ENCODE data around the gene KANK2.
"Not testable (repeated sequence)": the region's sequence is repeated elsewhere in the genome, so short reads cannot be mapped to it uniquely, and the experiment has no call there.

Gene KANK2

DNA sequence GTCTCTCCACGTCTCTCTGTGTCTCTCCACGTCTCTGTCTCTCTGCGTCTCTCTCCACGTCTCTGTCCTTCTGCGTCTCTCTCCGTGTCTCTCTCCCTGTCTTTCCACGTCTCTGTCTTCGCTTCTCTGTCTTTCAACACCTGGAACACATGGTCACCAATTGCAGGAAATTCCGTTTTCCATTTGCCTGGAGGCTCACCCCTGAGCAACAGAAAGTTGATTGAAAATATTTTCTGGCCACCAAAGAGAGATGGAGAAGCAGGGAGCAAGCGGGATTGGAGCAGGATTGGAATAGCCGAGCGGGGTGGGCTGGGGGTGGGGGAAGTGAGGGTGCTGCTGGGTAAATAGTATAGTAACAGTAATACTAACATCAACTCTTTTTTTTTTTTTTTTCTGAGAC, 1.7 kb downstream of the KANK2 start:
- DNase-seq = no peak

DNA sequence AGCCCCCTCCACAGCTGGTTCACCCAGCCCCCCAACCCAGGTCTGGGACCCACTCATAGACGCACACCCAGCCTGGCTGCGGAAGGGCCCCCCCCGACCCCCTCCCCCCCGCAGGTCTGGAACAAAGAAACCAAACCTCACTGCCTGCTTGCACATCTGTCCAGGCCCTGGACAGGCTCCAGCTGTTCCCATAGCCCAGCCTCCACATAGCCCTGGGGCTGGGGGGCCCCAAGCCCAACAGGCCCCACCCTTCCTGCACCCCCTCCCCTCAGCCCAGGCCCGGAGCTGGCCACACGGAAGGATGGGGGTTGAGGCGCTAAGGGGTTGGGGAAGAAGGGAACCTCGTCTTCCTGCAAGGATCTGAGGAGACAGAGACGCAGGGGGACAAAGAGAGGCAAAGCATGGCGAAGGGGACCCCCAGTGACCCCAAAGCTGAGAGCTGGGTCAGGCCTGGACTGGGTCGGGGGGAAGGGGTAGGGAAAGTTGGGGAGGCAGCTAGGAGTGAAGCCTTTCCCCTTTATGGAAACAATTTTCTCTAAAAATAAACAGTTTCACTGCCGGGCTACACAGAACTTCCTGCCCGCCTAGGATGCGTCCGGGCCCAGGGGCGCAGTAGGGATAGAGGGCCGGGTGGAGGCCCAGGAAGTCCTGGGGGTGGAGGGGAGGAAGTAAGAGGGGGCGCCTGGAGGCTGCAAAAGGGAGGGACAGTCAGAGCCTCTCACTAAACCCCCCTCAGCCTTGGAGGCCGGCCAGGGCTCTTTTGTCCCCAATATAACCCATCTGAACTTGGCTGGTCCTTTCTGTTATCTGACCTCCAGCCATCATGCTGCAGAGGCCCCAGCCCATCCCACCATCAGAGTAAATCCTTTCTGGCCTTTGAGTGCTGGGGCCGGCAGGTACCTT, 2.4 kb downstream of the KANK2 start:
- DNase-seq = no peak

DNA sequence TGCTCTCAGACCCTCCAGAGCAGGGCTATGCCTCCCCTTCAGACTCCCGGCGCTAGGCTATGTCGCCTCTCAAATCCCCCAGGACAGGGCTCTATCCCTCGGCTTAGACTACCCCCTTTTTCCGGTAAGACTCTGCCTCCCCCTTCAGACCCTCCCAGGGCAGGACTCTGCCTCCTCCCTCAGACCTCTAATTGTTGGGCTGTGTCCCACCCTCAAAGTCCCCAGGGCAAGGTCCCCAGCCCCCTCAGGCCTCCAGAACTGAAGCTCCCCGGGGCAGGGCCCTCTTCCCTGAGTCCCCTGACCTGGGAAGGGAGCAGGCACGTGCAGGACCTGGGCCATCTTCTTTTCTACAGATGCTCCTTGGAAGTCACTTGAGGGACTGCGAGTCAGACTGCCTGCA, 3.2 kb downstream of the KANK2 start:
- no peak for DNase-seq

DNA sequence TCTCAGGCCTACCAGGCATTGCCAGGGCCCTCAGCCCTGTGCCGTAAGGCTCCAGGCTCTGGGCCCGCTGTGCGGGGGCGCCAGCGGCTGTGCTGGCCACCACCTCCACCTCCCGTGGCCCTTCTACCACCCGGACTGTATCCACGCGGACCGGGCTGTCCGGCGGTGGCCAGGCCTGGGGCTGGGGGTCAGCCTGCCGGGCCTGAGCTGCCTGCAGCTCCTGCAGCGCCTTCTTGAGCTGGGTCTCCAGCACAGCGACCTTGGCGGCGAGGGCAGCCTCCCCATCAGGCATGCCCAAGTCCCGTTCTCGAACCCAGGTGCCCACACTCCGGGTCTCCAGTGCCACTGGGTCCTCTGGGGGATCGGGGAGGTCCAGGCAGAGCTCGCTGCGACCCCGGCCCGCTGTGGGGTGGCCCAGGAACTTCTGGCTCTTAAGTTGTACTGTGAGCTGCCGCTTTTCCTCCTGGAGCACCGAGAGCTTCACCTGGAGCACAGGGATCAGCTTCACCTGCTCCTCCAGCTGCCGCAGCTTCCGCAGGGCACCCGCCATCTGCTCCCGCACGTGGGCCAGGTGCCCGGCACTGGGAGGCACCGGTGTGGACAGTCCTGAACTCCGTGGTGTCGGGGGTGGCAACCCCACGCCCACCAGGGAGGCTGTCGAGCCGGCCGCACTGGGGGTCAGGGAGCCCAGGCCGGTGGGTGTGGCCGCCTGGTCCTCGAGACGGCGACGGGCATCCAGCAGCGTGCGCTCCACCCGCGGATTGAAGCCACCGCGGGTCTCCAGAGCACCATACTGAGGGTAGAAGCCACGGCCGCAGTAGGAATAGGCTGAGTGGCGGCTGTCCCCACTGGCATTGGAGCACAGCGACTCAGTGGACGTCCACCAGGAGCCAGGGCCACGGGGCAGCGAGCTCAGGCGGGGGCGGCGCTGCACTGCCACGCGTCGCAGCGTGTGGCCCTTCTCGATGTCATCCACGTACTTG, 4.1 kb downstream of the KANK2 start:
- no peak for DNase-seq

DNA sequence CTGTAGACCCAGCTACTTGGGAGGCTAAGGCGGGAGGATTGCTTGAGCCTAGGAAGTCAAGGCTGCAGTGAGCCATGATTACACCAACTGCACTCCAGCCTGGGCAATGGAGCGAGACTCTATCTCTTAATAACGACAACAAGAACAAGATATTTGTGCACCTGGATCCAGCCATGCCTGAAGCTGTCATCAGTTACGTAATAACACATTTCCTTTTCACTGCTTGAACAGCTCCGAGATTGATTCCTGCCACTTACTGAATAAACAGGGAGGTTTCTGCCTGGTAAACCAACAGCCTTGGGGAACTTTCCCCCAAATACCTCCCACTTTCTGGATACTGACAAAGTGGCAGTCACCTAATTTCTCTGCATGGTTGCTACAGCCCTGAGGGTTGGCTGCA, 5.4 kb downstream of the KANK2 start:
- no peak for DNase-seq

DNA sequence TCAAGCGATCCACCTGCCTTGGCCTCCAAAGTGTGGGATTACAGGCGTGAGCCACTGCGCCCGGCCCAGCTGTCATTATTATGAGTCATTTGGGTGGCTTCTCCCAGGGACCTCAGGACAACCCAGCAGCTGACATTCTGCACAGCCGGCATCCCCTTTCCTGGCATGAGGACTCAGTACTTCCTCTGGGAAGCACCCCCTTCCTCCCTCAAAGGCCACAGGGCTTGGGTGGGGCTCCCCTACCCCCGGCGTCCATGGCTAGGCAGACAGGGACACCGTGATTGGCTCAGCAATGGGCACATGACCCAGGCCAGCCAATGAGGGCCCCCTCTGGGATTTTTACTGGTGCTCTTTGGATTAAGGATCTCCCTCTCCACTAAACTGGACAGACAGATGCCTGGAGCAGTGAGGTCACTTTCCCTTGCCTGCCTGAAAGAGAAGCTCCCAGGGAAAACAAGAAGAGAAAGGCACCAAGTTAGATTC, 6.0 kb downstream of the KANK2 start:
- DNase-seq = no peak

DNA sequence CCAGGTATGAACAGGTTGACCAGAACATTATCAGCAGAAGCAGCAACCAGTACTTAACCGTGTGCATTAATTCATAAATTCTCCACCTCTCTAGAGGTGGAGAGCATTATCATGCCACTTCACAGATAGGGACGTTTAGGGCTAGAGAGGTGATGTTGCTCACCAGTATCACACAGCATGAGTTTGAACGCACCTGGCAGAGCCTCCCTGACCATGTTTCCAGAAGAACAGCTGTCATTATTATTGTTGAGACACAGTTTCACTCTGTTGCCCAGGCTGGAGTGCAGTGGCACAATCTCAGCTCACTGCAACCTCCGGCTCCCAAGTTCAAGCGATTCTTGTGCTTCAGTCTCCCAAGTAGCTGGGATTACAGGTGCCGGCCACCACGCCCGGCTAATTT, 6.8 kb downstream of the KANK2 start:
- no peak for DNase-seq

DNA sequence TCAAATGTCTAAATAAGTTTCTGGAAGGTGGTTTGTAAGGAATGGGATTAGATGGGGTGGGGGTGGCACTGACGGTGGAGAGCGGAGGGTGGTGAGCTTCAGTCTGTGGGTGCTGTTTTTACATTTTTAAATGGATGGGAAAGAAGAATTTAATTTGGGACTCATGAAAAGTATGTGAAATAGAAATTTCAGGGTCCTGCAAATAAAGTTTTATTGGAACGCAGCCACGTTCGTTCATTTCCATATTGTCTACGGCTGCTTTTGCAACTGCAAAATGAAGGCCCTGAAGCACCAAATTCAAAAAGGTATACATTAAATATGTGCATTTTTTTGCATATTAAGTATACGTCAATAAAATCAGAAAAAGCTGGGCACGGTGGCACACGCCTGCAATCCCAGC, 9.9 kb downstream of the KANK2 start:
- DNase-seq = no peak

DNA sequence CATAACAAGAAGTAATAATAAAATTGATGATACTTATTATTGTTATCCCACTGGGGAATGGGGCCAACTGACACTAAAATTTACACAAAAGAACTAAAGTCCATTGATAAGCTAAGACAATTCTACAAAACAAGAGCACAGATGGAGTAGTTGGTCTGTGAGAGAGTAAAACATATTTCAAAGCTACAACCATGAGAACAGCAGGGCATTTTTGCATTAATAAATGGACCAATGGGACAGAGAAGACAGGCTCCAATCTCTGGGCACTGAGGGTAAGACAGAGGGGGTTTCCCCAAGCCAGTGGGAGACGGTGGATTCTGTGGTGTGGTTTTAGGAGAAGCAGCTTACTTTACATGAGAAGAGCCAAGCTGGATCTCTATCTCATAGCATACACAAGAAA, 14.4 kb downstream of the KANK2 start:
- no peak for DNase-seq

DNA sequence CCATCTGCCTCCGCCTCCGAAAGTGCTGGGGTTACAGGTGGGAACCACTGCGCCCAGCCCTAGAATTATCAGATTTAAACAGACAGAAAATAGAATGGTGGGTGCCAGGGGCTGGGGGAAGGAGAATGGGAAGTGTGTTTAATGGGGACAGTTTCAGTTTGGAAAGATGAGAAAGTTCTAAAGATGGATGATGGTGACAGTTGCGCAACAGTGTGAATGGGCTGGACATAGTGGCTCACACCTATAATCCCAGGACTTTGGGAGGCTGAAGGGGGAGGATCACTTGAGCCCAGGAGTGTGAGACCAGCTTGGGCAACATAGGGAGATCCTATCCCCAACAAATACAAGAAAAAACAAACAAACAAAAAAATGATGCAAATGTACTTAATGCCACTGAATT, 15.9 kb downstream of the KANK2 start:
- DNase-seq = no peak

DNA sequence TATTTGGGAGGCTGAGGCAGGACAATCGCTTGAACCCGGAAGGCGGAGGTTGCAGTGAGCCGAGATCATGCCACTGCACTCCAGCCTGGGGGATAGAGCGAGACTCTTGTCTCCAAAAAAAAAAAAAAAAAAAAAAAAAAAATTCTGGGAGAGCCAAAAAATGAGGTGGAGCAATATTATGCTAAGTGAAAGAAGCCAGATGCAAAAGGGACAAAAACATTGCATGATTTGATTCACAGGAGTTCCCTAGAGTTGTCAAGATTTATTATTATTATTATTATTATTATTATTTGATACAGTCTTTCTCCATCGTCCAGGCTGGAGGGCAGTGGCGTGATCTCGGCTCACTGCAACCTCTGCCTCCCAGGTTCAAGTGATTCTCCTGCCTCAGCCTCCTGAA, 16.4 kb downstream of the KANK2 start:
- not testable (repeated sequence) for DNase-seq

DNA sequence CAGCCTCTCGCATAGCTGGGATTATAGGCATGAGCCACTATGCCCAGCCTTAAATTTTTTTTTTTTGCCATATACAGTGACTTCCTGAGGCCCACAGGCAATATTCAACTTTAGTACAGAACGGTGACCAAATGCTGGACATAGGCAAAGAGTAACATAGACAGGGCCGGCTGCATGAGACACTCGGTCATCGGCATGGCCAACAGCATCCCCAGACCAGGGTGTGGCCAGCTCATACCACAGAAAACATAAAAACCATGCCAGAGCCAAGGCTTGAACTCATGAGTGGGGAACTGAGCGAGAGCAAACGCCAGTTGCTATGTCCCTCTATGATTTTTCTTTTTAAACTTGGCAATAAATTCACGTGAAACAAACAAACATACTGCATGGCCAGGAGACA, 17.0 kb downstream of the KANK2 start:
- no peak for DNase-seq

DNA sequence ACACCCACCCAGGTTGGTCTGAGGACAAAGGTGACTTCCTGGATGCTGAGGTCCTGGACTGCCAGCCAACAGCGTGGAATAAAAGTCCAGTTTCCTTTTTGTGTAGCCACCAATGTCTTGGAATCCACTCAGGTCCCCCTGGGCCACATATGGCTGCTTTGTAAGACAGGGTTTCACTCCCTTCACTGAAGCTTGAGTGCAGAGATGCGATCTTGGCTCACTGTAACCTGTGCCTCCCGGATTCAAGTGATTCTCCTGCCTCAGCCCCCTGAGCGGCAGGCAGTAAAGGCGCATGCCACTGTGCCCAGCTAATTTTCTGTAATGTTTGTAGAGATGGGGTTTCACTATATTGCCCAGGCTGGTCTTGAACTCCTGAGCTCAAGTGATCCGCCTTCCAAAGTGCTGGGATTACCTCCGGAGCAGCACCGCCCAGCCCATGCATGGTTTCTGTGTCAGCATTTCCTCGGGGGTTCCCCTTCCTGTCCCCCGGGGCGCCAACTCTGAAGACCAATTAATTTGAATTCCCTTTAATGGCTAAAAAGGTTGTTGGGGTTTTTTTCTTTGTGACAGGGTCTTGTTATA, 17.5 kb downstream of the KANK2 start:
- no peak for DNase-seq

DNA sequence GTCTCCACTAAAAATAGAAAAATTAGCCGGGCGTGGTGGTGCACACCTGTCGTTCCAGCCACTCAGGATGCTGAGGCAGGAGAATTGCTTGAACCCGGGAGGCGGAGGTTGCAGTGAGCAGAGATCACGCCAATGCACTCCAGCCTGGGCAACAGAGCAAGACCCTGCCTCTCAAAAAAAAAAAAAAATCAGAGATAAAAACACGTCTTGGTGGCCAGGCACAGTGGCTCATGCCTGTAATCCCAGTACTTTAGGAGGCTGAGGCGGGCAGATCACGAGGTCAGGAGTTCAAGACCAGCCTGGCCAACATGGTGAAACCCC, 18.2 kb downstream of the KANK2 start:
- DNase-seq = not testable (repeated sequence)

DNA sequence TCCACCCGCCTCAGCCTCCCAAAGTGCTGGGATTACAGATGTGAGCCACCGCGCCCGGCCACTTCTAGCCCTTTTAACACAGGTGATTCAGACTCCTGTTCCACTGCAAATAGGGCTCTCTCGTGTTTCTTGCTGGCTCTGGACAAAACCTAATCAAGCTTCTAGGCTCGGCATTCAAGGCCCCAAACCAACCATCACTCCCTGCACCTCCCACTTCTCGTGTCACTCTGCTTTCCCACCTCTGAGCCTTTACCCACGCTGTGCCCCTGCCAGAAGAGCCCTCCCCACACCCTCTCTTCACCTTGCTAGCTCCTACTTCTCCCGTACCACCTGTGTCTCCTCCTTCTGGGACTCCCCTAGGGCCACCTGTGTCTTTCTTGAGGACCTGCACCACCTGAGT, 19.8 kb downstream of the KANK2 start:
- DNase-seq = no peak

DNA sequence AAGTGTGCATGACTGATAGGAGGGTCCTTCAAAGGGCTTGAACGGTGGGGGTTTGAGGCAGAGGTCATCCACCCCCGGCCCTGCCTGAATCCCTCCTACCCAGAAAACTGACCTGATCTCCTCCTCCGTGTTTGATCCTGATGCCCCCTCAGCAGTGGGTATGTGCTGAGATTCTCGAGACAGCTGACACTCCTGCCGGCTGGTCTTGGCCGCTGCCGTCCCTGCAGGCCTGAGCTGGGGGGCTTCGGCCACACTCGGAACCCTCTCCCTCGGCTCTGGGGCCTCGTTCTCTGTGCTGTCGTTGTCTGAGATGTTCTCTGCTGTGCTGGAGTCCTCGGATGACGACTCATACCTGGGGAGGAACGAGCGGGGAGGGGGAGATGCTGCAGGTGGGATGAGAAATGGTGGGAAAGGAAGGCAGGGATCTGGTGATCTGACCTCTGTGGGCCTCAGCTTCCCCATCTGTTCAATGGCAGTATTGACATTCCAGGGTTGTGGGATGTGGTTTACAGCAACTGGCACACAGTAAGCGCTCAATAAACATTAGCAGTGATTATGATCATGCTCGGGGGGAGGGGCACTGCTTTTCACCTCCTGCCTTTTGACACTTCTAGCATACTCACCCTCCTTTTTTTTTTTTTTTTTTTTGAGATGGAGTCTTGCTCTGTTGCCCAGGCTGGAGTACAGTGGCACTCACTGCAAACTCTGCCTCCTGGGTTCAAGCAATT, 20.7 kb downstream of the KANK2 start:
- DNase-seq = no peak

DNA sequence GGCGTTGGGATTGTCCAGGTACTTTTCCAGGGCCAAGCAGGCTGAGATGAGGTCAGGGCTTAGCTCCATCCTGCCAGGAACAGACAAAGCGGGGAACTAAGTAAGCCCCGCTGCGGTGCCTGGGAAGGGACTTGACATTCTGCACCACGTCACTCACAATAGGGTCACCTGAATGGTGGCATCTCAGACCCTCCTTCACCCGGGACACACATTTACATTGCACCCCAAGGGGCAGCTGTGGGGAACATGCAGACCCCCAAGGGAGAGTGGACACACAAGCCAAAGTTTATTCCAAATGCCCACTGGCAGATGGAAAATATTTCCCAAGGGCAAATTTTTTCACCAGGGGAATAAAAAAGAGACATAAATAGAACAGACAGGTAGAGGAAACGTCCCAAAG, 21.4 kb downstream of the KANK2 start:
- no peak for DNase-seq

DNA sequence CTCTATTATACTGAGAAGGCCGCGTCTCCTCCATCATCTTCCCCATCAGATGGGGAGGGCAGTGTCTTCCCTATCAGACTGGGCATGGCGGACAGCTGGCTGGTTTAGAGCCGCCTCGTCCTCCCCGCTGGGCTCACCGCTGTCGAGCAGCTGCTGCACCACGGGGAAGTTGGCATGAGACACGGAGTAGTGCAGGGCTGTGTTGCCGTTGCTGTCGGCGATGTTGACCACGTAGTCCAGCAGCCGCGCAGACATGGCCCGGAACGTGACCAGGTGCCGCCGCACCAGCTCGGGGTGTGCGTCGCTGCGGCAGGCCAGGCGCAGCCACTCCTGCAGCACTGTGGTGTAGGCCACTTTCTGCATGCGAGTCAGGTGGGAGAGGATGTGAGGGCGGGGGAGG, 23.0 kb downstream of the KANK2 start:
- DNase-seq = no peak

DNA sequence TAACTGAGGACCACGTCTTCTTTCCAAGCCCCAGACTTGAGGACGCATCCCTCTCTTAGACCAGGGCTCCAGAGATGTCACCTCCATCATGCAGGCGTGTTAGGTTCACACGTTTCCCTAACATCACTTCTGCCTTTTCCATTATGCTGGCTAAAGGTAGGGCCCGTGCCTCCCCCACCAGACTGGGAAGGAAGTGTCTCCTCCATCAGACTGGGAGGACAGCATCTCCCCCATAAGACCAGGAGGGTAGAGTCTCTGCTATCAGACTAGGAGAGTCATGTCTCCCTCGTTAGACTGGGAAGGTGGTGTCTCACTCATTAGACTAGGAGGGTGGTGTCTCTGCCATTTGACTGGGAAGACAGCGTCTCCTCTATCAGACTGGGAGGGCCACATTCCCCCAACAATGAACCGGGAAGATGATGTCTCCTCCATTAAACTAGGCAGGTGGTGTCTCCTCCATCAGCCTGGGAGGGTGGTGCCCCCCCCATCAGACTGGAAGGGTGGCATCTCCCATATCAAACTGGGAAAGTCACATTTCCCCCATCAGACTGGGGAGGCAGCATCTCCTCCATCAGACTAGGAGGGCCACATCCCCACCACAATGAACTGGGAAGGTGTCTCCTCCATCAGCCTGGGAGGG, 23.7 kb downstream of the KANK2 start:
- no peak for DNase-seq

DNA sequence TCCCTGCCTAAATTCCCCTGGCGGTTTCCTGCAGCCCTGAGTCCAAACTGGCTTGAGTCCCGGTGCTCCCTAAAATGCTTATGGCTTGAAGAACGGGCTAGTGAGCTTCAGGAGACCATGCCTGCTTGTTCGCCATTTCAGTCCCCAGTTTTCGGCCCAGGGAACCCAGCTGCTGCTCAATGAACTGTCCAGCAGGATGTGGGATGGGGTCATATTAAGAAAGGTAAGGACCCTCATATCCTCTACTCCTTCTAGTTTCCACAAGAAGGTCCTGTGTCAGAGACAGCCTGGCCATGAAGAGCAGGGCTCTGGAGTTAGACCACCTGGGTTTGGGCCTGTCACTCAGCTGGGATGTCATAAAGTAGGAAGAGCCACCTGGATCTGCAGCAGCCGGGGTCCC, 24.8 kb downstream of the KANK2 start:
- DNase-seq = no peak

DNA sequence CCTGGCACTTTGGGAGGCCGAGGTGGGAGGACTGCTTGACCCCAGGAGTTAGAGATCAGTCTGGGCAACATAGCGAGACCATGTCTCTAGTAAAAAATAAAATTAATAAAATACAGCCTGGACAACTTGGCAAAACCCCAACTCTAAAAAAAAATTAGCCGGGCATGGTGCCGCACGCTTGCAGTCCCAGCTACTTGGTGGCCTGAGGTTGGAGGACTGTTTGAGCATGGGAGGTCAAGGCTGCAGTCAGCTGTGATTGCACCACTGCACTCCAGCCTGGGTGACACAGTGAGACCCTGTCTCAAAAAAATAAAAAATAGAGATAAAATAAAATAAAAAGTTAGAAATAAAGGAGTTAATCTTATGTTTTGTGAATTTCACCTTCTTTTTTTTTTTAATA, 26.2 kb downstream of the KANK2 start:
- no peak for DNase-seq
